Activated CD4-positive, alpha-beta T cell treated with anti-CD3 and anti-CD28 coated beads, Interleukin-2, amount 50 U/mL, for 24 hours (primary cell): Measurements from ENCODE around the gene SUDS3.

ENCODE experiments used
- DNase-seq, 2 donors: peaks; one replicate each; pipeline ENCODE4 v3.0.0-alpha.2; 2020; ENCODE audit warnings: low read depth in 1 of 2, low spot score in 1 of 2

Gene SUDS3

GRCh38 chr12:118356809-118357256 is 19.5 kb upstream of the SUDS3 start:
- no peak for DNase-seq

GRCh38 chr12:118357257-118358007 is 18.9 kb upstream of the SUDS3 start:
- peak in 1 of 2 donors; percentile 51 for DNase-seq

GRCh38 chr12:118358008-118358359 is 18.4 kb upstream of the SUDS3 start:
- DNase-seq: no peak

- no peak for DNase-seq
Measured at GRCh38 chr12:118358612-118359540, 17.5 kb upstream of the SUDS3 start.

GRCh38 chr12:118359541-118359915 is 16.8 kb upstream of the SUDS3 start:
- no peak for DNase-seq

DNA sequence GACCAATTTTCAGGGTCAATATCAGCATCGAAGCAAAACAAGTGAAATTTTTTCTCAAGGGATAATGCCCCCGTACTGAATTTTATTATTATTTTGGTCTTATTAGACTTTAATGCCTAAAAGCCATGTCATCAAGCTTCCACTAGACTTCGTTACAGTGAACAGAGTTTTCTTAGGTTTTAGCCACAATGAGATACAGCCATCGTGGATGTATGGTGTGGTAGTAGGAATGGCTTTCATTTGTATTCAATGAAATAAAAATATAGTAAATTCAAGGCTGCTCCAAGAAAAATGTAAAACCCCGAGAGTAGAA is 15.3 kb upstream of the SUDS3 start:
- DNase-seq: no peak

DNA sequence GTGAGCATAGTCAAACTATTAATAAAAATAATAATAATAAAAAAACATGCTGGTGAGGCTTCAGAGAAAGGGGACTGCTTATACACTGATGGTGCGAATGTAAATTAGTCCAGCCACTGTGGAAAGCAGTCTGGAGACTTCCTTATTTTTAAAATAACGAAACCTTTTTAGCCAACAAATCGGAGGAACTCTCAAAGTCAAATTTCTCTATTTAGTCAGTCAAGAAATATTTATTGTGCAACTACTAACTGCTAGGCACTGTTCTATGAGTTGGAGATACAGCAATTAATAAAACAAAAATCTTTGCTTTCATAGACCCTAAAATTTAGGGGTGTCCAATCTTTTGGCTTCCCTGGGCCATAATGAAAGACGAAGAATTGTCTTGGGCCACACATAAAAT is 14.5 kb upstream of the SUDS3 start:
- DNase-seq: no peak

- DNase-seq: no peak
Measured at GRCh38 chr12:118368821-118369220, 7.5 kb upstream of the SUDS3 start.

DNA sequence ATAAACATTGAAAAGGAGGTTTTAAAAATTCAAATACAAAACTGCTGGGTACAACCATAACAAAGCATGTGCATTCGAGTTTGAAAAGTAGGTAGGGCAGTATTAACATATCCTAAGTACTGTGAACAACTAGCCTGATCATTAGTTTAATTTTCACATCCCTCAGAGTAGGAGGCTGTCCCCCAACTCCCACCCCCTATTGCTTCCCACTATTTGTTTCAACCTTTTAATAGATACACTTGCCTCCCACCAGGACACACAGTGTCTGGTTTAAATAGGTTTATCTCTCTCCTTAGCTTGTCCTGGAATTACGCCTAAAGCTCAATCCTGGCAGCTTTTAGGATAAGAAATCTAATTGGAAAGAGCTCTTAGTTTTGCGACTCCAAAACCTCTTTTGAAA is 5.8 kb upstream of the SUDS3 start:
- no peak for DNase-seq

GRCh38 chr12:118371321-118372282 is 4.8 kb upstream of the SUDS3 start:
- DNase-seq: no peak

DNA sequence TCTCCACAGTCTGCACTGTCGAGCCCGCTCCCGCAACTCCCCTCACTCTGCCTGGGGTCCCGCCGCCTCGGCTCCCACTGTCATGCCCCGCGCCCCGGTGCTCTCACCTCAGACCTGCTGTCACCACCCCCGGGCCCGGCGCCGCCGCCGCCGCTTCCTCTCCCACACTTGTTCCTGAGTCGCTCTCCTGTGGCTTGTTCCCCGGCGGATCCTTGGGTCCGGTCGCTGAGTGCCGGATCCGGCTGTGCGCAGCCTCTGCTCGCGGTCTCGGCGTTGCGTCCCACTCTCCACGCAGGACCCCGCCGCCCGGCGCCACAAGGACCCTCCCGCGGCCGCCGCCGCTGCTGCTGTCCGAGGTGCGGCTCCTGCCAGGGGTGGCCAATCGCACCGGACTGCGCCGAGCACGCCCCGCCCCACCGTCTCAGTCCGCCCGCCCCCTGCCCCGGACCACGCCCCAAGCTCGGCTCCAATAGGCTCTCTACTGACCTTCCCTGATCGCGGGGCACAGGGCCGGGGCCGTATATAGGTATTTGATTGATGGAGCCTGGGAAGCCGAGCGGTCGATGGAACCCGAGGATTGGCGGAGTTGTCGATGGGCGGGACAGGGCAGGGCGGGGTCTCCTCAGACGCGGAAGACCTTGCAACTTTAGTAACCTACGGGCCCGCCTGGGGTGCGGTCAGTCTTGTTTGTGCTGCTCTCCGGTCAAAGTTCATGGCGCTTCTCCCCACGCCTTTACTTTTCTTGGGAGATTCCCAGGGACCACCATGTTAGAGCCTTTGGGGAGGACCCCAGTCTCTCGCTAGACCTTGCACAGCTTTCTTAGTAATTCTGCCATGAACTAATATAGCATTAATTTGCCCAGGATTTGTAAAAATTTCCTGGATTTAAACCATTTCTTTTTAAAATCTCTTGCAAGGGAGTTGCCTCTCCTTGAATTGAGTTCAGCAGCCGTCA is 3.5 kb upstream of the SUDS3 start, which contains the start of gene TAOK3:
Gene TAOK3, minus strand, starts transcription at position 367 of the 955 bp plus-strand sequence. CDS start 117,340 bp downstream, outside the sequence.
- DNase-seq: peak; percentile 92 to 96

- no peak for DNase-seq
Measured at GRCh38 chr12:118373616-118374015, 2.7 kb upstream of the SUDS3 start.

- no peak for DNase-seq
Measured at GRCh38 chr12:118374126-118374725, 2.1 kb upstream of the SUDS3 start.

- no peak for DNase-seq
Measured at GRCh38 chr12:118374909-118375308, 1.4 kb upstream of the SUDS3 start.

GRCh38 chr12:118375348-118375747 is 1.0 kb upstream of the SUDS3 start:
- DNase-seq: no peak

GRCh38 chr12:118377021-118377883 is 897 bp downstream of the SUDS3 start:
- no peak for DNase-seq

DNA sequence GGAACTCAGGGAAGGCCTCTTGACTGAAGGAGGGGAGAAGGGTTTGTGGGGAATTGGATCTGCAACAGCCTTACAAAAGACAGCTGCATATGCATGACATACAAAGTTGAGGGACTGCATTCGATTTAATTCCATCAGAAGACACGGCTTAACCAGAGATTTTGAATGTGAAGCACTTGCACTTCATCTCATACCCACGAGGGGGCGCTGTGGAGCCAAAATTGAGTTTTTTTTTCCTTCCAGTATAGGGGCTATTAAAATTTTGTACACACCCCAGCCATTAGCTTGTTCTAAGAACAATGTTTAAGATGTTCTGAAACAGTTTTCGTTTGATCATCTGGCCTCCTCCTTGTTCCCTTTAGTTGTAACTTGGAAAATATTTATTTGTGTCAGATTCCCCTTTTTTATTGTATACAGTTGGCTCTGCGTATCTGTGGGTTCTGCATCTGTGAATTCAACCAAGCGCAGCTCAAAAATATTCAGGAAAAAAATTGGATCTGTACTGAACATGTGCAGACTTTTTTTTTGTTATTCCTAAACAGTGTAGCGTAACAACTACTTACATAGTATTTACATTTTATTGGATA is 1.6 kb downstream of the SUDS3 start:
- DNase-seq: peak; percentile 62 to 70

DNA sequence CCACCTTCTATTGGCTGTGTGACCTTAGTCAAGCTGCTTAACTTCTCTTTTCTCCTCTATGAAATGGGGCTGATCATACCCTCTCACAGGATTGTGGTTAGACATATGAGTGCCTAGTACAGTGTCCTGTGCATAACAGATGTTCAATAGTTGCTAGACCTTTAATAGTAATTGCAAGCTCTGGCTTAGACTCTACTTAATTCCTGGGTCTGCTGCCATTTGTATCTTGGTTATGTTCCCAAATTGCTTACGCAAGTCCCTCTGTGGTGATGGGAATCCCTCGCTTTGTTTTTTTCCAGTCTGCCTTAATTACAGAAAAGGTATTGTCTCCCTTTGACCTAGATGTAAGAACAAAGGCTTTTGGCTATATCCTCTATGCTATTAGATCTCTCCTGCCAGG is 15.1 kb downstream of the SUDS3 start:
- no peak for DNase-seq
